DOHH2 (cell line): ENCODE data around the gene HK3.

Source experiments
- EZH2phosphoT487 ChIP-seq: fragments of 200-600 bp; sonication (generic); IDR thresholded peaks from 2 replicates; pipeline ENCODE4 v1.6.1; 2017; ENCODE audit warnings: borderline replicate concordance, mild to moderate bottlenecking, antibody characterized with exemption, low read length, moderate library complexity, mixed read lengths
- TF ChIP-seq, protein P1 (sequence below): fragments of 200-600 bp; sonication (generic); IDR thresholded peaks from one replicate; pipeline ENCODE4 v1.5.1; 2014; ENCODE audit warnings: antibody characterized with exemption, mild to moderate bottlenecking, low read depth, low read length; ENCODE audit not compliant: poor library complexity, severe bottlenecking

DNA sequence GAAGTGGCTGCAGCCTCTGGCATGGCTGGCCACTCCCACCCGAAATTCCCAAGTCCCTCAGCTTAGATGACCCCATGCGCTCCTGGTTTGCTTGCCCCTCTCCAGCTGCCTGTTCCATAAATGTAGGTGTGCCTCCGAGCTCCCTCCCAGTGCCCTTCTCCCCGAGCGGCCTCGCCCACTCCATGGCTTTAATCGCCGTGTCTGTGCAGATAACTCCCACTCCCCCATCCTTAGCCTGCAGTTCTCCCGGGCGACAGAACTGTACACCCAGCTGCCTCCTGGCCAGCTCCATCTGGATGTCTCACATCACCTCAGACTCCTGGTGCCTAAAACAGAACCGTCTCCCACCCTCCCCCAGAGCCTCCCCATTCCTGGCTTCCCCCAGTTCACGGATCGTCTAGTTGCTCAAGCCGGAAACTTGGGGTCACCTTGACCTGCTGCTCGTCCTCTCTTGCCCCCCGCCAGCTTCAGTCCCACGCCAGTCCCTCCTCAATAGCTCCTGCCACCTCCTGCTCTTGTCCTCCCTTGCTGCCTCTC lies 24.1 kb downstream of the HK3 start:
- TF ChIP-seq, protein P1, sequence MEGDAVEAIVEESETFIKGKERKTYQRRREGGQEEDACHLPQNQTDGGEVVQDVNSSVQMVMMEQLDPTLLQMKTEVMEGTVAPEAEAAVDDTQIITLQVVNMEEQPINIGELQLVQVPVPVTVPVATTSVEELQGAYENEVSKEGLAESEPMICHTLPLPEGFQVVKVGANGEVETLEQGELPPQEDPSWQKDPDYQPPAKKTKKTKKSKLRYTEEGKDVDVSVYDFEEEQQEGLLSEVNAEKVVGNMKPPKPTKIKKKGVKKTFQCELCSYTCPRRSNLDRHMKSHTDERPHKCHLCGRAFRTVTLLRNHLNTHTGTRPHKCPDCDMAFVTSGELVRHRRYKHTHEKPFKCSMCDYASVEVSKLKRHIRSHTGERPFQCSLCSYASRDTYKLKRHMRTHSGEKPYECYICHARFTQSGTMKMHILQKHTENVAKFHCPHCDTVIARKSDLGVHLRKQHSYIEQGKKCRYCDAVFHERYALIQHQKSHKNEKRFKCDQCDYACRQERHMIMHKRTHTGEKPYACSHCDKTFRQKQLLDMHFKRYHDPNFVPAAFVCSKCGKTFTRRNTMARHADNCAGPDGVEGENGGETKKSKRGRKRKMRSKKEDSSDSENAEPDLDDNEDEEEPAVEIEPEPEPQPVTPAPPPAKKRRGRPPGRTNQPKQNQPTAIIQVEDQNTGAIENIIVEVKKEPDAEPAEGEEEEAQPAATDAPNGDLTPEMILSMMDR = no peak
- TF ChIP-seq EZH2phosphoT487 = no peak
